ENCODE results near the gene UNC5C.

UNC5C gene

DNA sequence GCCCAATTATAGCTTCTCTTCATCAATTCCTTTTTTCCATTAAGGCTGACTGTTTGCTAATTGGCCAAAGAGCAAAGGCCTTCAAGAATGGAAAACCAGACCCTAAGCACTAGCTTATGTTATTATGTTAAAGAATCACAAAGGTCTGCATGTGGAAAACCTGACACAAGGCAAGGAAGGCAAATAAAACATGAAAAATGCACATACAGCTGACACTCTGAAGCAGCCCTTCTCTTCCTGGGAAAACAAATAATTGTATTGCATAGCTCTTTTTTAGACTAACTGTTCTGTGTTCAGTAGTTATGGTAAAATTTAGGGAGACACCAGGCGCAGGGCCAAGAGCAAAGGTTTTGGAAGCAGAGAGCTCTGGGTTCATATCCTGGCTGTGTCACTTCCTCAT, 223.1 kb downstream of the UNC5C start:
- no peak for DNase-seq (ENCODE audit: low spot score)

DNA sequence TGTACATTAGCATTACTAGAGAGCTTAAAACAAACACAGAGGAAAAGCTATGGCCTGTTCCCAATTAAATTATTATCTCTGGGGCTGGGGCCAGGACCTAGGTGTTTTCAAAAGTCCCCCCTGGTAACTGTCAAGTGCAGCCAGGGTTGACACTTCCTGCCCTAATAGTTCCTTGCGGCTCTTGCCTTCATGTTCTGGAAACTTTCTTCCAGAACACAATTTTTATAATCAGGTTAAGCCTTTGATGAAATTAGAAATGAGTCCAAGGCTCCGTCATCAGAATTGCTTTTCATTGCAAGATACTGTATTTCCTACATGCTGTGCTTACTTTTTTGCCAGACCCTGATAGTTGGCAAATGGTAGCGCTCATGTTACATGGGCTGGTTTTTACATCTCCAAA, 229.6 kb downstream of the UNC5C start:
- DNase-seq (ENCODE audit: low spot score): no peak

DNA sequence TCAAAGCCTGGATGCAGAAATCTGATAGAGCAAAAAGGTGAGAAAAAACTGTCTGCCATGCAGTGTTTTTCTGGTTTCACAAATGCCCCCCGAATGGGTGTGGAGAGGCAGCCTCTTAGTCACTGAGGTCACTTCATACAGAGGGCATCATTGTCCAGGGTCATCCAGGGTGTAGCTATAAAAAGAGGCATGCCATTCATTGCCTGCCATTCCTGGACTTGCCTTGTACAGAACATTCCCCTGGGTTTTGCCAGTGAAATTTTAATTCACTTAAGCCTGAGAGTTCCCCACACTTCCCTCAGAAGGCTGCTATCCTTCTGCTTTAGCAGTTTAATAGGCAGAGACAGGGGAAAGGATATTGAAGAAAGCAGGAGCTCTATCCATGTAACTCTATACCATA, 230.3 kb downstream of the UNC5C start:
- no peak for DNase-seq (ENCODE audit: low spot score)

DNA sequence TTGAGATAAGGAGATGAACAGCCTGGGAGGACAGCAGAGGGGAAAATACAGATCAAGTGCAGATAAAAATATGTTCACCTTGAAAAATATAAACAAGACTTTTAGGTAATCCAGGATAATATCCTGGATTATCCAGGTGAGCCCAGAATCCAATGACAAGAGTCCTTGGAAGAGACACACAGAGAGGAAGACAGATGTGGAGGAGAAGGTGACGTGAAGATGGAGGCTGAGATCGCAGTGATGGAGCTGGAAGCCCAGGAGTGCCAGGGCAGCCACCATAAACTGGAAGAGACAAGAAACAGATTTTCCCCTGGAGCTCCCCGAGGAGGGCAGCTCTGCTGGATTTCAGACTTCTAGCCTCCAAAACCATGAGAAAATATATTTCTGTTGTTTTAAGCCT, 230.7 kb downstream of the UNC5C start:
- no peak for DNase-seq (ENCODE audit: low spot score)

DNA sequence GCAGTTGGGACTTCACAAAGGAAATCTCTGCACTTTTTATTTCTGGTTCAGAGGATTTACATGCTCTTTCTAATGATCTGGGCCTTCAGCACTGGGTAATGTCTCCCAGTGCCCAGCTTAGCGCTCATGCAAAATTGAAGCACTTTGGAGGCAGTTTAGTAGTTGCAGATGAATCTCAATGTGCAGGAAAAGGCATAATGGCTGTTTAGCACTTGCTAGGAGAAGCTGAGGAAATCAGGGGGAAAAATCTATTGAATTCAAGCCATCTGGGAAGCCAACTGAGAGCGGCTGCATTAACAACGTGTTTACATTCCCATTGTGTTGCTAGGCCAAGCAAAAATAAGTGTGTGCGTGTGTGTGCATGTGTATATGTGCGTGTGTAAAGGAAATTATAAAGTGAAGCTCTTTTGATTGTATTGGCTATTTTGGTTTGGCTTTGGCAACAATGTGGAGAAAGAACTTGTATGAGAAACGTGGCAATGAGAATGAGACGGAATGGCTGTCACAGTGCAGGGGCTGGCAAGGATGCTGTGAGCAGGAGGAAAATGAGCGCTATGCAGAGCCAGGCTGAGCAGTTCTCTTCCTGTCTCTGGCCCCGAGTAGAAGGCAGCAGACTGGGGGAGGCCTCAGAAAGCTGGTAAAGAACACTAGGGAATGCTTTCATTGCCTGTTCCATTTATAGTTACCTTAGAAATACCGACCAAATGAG, 231.5 kb downstream of the UNC5C start:
- no peak for DNase-seq (ENCODE audit: low spot score)

DNA sequence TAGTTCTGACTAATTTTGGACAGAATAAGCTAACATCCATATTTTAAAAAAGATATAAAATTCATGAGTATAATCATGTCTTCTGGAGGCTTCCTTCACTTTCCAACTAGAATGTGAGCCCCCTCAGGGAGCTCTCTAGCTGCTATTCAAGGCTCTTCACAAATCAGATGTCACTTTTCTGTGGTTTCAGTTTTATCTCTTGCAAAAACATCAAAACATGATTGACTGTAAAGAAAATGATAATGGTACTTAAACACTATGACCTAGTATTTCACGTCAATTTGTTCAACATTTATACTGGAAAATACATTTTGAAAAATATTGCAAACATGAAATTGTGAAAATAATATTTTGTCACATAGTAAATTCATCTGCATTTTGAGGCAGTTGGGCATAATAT, 234.2 kb downstream of the UNC5C start:
- no peak for DNase-seq (ENCODE audit: low spot score)

DNA sequence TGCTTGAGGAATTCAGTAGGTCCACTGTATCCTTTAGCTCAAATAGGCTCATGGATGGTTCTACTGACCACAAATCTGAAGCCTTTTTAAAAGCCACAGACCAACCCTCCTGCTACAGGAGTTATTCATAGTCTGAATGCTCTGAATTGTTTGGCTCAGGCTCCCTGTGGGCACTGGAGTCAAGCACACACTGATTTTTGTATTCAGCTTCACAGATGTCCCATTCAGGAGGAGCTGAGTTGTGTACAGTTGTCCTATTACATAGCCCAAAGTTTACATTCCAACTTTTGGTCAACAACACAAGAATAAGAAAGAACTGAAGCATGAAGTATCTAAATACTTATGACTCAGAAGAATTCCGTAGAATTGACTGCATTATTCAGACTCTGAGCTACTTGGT, 243.9 kb downstream of the UNC5C start:
- peak; percentile 7 for DNase-seq (ENCODE audit: low spot score)

DNA sequence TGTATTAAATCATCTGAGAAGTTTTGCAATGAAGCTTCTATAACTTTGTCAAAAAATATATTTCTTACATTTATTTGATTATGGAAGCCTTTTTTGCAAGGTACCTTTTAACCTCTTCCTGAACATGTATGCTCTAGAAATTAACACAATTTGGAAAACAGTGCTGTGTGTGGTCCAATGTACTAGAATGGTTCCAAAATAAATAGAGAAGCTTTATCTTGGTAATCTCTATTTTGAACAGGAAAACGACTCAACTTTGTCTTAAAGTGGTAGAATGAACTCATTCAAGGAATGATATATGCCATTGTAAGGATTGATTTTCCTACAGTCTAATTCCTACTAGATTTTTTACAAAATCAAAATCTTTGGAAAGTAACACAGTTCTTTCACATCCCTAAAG, 248.5 kb downstream of the UNC5C start:
- DNase-seq (ENCODE audit: low spot score): no peak

DNA sequence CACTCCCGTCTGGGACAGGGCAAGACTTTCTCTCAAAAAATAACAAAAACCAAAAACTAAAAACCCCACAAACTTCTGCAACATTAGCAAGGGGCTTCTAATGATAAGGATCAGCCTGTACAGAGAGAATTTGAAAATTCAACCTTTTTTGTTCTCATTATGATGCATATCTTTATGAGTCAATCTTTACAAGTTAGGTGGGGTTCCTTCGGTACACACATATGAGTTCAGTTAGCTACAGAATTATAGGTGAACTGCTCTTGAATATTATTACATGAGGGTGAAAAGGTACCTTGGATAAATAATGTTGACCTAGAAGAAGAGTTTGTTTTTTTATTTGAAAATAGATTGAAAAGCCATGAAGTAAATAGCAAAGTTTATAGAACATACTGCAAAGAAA, 252.7 kb downstream of the UNC5C start:
- DNase-seq (ENCODE audit: low spot score): no peak

DNA sequence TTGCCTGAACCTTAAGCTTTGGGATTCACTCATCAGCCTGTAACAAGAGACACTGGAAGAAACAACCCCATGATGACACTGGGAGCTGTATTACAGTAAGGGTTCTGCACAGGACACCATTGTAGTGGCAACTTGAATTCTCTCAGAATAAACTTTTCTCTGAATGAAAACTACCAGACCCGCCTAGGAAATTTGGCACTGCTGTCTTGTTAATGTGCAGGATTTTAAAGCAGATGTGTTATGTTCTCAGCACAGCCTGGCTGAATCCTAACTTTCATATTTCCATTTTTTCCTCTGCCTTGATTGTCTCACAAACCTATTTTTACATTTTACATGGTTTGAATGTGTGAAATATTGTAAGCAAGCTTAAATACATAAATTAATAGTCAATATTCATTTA, 253.6 kb downstream of the UNC5C start:
- DNase-seq (ENCODE audit: low spot score): no peak

DNA sequence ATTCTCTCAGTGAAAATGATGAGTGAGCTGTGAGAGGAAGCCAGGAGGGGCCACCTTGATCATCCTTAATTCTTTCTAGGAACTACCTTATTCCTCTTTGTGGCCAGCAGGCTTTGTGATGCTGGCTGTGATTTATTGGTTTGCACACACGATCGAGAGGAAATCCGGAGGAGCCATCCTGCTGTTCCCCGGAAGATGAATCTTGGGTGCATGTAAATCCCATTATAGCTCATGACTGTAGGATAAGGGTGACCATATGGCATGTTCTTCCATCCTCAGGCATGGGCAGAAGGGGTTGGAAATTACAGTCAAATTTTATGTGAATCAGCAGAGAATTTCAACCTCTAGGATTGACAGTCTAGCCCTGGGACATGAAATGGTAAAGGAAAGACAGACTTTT, 254.5 kb downstream of the UNC5C start:
- DNase-seq (ENCODE audit: low spot score): no peak

DNA sequence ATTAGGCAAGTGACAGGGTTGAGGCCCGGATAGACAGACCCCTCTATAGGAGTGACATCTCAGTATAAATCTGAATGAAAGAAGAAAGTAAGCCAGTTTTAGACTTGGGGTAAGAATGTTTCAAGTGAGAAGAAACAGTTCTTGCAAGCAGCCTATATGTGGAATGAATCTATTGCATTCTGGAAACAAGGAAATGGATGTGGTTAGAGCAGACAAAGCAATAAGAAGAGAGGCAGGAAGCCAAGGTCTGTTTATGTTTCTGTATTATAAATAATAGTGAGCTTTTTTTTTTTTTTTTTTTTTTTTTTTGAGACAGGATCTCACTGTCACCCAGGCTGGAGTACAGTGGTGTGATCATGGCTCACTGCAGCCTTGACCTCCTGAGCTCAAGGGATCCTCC, 255.8 kb downstream of the UNC5C start:
- peak; percentile 3 for DNase-seq (ENCODE audit: low spot score)

DNA sequence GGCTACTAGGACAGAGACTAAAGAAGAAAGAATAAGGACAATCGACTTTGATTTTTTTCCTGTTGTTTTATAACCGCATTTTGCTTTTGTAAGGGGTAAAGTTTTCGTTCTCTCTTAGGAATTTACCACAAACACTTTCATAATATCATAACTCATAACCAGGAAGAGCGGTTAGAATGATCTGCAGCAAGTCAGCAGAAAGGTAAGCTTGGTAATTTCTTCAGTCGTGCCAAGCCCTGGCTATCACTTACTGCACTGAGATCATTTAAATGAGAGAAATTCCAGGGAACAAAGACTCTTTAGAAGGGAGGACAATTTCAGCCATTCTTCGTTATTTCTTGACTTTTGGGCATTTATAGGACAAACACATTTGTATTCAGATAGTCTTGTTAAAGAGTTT, 258.1 kb downstream of the UNC5C start:
- no peak for DNase-seq (ENCODE audit: low spot score)

DNA sequence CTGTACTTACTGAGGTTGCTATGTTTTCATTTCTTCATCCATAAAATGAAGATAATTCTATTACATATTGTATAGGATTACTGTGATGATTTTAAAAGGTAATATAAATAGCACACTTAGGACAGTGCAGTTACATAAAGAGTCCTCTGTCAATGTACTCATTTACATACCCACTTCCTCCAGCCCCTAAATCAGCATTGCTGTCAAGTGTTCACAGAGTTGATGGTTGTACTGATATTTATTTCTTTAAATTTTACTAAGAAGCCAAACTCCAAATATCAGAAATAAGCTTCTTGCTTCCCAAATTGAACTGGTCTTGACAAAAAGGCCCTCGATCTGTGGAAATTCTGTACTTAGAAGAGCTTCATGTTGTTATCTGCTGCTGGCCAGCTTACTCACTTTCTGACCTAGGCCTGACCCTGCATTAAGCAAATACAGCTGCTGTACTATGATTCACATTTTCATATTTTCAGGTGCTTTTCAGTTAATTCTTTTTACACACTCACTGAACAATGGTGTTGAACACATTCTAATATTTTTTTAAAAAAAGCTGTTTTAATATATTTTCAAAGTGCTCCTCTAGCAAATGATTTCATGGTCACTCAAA, 259.6 kb downstream of the UNC5C start:
- no peak for DNase-seq (ENCODE audit: low spot score)

DNA sequence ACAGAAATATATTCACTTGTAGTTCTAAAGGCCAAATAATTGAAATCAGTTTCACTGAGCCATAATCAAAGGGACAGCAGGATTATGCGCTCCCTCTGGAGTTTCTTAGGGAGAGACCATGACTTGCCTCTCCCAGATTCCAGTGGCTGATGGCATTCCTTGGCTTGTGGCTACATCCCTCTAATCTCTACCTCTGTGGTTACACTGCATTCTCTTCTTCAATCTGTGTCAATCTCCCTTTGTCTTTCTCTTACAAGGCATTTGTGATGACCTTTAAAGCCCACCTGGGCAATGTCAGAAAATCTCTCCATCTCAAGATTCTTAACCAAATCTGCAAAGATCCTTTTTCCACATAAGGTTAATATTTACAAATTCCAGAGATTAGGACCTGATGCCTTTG, 260.2 kb downstream of the UNC5C start:
- no peak for DNase-seq (ENCODE audit: low spot score)

DNA sequence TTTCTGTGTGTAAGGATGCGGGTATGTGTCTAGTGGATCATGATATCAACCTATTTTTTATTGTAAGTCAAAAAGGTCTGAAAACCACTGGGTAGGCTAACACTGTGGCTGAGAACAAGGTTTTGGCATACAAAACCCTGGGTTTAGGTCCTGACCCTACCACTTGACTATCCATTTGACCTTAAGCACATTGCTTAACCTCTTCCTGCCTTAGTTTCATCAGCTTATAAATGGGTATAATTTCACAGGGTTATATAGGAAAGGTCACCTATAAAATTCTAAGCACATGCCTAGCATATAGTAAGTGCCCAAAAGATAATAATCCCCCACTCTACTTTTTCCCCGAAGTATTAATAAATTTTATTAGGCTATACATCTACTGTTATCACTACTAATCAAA, 263.0 kb downstream of the UNC5C start:
- DNase-seq (ENCODE audit: low spot score): no peak

DNA sequence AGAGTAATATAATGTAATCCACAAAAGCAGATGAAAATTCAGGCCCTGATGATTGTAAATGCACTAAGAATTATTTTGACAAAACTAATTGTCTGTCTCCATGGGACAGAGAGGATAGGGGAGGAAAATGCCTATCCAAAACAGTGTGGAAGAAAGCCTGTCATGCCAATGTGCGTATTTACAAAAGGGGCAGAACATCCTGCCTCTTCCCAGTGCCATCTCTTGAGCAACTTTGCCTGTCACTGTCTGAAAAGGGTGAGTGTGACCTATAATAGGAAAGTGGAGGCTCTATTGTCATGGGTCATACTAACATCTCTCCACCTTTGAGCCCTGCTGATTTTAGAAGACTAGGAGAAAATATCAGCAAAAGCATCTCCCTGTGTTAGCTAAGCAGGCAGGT, 264.1 kb downstream of the UNC5C start:
- no peak for DNase-seq (ENCODE audit: low spot score)

DNA sequence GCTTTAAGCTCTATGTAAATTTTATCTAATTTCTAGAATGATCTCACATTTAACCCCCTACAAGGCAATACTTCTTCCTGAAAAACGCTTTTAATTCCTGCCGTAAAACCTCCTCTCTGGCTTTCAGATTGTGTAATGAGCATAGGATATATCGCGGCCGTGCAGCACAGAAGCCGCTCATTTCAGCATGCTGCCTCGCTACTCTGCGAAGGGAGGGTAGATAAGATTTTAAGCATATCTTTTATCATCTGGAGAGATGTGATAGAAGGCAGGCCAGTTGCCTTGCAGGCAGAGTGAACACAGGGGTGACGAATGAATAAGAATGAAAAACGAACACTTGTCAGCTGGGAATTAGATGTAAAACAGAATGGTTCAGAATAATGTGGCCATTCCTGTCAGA, 265.5 kb downstream of the UNC5C start:
- DNase-seq (ENCODE audit: low spot score): no peak

DNA sequence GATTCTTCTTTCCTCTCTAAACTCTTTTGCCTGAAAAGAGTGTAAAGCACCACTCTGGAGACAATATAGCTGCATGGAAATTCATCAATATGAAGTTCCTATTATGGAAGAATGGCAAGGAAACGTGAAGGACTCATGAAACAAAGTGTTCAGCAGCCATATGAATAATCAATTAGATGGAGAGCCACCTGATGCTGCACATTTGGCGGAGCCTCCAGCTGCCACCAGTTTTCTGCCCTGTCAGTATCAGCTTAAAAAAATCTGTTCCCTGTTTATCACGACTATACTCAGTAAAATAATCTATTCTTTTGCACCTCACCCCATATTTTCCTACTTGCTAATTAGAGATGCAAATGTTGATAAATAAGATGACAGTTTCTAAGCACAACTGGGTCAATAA, 276.0 kb downstream of the UNC5C start:
- DNase-seq (ENCODE audit: low spot score): no peak

DNA sequence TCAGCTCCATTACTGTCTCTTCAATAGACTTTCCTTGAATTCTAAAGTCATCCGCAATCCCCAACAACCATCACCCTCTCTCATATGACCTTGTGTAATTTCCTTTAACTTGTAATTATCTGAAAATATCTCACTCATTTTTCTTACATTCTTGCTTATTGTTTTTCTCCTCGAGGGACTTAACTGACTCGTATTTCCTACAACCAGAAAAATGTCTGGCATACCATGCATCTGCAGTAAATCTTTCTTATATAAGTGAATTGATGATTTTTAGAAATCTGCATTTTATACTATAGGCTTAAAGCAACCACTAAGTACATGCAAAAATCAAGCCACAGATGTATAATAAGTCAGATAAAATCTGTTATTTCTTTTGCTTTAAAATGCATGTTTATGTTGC, 276.7 kb downstream of the UNC5C start:
- no peak for DNase-seq (ENCODE audit: low spot score)

DNA sequence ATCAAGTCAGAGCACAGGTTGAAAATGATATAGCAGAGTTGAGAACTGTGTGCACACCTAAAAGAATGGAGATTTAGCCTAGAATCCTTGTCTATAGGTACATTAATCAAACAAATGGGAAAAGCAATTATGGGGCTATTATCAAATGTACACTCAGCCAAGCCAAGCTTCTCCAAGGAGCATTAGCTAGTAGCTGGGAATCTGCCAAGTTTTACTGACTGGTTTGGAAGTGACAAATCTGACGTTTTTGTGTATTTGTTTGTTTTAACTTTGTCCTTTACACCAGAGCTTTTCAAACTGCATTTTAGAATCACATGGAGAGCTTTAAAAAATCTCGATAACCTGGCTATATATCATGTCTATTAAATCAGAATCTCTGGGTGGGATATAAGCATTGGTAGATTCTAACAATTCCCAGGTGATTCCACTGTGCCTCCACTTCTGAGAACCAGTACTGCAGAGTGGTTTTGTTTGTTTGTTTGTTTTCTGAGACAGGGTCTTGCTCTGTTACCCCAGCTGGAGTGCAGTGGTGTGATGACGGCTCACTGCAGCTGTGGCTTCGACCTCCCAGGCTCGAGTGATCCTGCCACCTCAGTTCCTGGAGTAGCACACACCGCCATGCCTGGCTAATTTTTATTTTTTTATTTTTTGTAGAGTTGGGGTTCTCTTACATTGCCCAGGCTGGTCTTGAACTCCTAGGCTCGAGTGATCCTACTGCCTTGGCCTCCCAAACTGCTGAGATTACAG, 279.8 kb downstream of the UNC5C start:
- peak; percentile 5 for DNase-seq (ENCODE audit: low spot score)

DNA sequence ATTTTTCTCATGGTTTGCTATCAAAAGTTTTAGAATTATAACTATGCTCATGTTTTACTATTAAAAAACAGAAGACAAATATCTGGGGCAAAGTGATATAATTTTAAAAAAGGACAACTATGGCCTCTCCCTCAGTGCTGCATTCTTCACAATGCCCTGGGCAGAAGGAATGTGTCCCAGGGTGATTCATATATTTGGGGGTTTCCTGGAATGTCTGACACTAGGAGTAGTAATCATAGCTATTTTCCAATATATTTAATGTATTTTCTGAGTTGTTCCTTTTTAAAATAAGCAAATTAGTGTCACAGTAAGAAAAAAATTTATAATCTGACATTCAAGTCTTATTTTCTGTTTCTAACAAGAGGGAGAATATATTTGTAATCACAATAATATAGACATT, 281.7 kb downstream of the UNC5C start:
- peak; percentile 65 for DNase-seq (ENCODE audit: low spot score)

Data from hepatic stellate cell (primary cell).